HL-60 (cell line): ENCODE results near the gene MRPS2.

Experiments
- DNase-seq, 2 experiments: peaks; one replicate each; pipeline ENCODE4 v3.0.0-alpha.2; 2010 to 2020; ENCODE audit warnings: low read depth in 1 of 2, low spot score in 1 of 2
- H3K27ac ChIP-seq: fragments of 250-450 bp; sonication (Bioruptor Pico); replicated peaks from 2 replicates; pipeline ENCODE4 v1.5.1; 2020; ENCODE audit warnings: mild to moderate bottlenecking, moderate library complexity
- H3K27me3 ChIP-seq: fragments of 250-450 bp; sonication (Bioruptor Pico); 2 replicates; pipeline ENCODE4 v1.5.1; 2021; ENCODE audit warnings: mild to moderate bottlenecking, moderate library complexity; ENCODE audit not compliant: insufficient read depth, poor library complexity, severe bottlenecking
- H3K4me3 ChIP-seq: replicated peaks from 2 replicates; pipeline ENCODE4 v1.5.1; 2011; ENCODE audit warnings: mild to moderate bottlenecking, control low read depth, low read length; ENCODE audit not compliant: insufficient read depth
- GABPA ChIP-seq: IDR thresholded peaks from 2 replicates; pipeline ENCODE4 v1.6.1; 2012; ENCODE audit warnings: low read depth
- POLR2AphosphoS5 ChIP-seq: IDR thresholded peaks from 2 replicates; pipeline ENCODE4 v1.6.1; 2012; ENCODE audit warnings: low read depth
- SPI1 ChIP-seq: IDR thresholded peaks from 2 replicates; pipeline ENCODE4 v1.6.1; 2012; ENCODE audit warnings: low read depth, mild to moderate bottlenecking, borderline replicate concordance
- TF ChIP-seq, protein P1 (sequence below): IDR thresholded peaks from one replicate; pipeline ENCODE4 v1.5.1; 2011; ENCODE audit warnings: low read length, control low read depth, inconsistent platforms; ENCODE audit not compliant: insufficient read depth
- TF ChIP-seq, protein P2 (sequence below): IDR thresholded peaks from 2 replicates; pipeline ENCODE4 v1.6.1; 2012; ENCODE audit warnings: low read depth; ENCODE audit not compliant: insufficient replicate concordance

MRPS2 gene

DNA sequence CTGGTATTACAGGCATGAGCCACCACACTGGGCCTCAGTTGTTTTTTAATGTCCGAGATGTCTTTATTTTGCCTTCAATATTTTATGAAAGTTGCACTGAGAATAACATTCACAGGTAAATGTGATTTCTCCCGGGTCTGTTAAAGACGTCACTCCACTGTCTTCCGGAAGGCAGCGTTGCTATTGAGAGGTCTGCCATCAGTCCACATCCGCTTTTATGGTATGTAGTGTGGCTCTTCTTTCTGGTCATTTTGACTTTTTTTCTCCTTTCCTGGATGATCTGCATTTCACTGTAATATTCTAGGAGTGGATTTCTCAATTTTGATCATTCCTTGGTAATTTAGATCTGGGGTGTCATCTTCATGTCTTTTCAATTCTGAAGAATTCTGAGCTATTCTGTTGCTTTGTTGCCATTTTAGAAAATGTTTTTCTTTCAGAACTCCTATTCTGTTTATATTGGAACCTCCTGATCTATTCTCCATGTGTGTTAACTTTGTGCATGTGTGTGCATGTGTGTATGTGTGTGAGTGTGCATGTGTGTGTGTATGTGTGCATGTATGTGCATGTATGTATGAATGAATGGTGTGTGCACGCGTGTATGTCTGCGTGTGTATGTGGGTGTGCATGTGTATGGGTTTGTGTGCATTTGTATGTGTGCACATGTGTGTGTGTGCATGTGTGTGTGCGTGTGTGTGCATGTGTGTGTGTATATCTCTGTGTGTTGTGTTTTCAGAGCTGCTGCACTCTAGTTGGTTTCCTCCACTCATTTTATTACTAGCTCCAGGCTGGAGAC is 18.9 kb downstream of the MRPS2 start:
- H3K27ac ChIP-seq: no peak overlapping the region
- TF ChIP-seq, protein P1, sequence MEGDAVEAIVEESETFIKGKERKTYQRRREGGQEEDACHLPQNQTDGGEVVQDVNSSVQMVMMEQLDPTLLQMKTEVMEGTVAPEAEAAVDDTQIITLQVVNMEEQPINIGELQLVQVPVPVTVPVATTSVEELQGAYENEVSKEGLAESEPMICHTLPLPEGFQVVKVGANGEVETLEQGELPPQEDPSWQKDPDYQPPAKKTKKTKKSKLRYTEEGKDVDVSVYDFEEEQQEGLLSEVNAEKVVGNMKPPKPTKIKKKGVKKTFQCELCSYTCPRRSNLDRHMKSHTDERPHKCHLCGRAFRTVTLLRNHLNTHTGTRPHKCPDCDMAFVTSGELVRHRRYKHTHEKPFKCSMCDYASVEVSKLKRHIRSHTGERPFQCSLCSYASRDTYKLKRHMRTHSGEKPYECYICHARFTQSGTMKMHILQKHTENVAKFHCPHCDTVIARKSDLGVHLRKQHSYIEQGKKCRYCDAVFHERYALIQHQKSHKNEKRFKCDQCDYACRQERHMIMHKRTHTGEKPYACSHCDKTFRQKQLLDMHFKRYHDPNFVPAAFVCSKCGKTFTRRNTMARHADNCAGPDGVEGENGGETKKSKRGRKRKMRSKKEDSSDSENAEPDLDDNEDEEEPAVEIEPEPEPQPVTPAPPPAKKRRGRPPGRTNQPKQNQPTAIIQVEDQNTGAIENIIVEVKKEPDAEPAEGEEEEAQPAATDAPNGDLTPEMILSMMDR: no peak
- no peak for TF ChIP-seq POLR2AphosphoS5
- TF ChIP-seq GABPA: no peak
- TF ChIP-seq, protein P2, sequence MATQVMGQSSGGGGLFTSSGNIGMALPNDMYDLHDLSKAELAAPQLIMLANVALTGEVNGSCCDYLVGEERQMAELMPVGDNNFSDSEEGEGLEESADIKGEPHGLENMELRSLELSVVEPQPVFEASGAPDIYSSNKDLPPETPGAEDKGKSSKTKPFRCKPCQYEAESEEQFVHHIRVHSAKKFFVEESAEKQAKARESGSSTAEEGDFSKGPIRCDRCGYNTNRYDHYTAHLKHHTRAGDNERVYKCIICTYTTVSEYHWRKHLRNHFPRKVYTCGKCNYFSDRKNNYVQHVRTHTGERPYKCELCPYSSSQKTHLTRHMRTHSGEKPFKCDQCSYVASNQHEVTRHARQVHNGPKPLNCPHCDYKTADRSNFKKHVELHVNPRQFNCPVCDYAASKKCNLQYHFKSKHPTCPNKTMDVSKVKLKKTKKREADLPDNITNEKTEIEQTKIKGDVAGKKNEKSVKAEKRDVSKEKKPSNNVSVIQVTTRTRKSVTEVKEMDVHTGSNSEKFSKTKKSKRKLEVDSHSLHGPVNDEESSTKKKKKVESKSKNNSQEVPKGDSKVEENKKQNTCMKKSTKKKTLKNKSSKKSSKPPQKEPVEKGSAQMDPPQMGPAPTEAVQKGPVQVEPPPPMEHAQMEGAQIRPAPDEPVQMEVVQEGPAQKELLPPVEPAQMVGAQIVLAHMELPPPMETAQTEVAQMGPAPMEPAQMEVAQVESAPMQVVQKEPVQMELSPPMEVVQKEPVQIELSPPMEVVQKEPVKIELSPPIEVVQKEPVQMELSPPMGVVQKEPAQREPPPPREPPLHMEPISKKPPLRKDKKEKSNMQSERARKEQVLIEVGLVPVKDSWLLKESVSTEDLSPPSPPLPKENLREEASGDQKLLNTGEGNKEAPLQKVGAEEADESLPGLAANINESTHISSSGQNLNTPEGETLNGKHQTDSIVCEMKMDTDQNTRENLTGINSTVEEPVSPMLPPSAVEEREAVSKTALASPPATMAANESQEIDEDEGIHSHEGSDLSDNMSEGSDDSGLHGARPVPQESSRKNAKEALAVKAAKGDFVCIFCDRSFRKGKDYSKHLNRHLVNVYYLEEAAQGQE: no peak
- TF ChIP-seq SPI1: no peak
- DNase-seq: no peak
- H3K27me3 ChIP-seq: peaks cover 2% of the 10 kb centered on the region
- no peak overlapping the region for H3K4me3 ChIP-seq

DNA sequence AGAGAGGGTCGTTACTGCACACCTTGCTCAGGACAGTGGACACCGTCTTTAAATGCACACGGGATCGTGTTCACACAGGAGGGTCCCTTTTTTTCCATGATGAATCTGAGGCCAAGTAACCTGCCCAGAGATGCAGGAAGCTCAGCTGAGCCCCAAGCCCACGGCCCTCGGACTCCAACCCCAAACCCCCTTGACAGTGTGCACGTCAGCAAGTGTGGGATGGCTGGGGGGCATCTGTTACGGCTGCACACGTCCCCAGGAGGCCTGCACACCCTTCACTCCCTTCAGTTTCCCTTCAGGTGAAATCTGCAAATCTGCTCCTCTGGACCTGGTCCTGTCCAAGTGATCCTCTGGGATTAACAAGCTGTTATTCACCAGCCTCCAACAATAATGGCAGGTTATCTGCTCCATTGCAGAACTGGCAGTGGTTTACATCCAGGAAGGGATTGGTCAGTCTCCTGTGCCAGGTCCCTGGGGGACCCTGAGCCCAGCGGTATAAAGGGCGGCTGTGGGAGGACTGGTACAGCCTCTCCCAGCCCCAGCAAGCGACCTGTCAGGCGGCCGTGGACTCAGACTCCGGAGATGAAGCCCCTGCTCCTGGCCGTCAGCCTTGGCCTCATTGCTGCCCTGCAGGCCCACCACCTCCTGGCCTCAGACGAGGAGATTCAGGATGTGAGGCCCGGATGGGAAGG is 20.6 kb downstream of the MRPS2 start, which contains the start of gene LCN1:
Gene LCN1, plus strand, starts transcription at position 525 of the 692 bp plus-strand sequence. Its CDS starts 58 bp downstream, at position 583.
- no peak within 1 kb of the TSS for H3K4me3 ChIP-seq
- TF ChIP-seq GABPA: no peak
- TF ChIP-seq, protein P2: no peak
- no peak for TF ChIP-seq POLR2AphosphoS5
- TF ChIP-seq SPI1: no peak
- TF ChIP-seq, protein P1: no peak
- H3K27me3 ChIP-seq: peaks cover 2% of the 10 kb centered on the region
- no peak for DNase-seq
- H3K27ac ChIP-seq: no peak within 1 kb of the TSS

DNA sequence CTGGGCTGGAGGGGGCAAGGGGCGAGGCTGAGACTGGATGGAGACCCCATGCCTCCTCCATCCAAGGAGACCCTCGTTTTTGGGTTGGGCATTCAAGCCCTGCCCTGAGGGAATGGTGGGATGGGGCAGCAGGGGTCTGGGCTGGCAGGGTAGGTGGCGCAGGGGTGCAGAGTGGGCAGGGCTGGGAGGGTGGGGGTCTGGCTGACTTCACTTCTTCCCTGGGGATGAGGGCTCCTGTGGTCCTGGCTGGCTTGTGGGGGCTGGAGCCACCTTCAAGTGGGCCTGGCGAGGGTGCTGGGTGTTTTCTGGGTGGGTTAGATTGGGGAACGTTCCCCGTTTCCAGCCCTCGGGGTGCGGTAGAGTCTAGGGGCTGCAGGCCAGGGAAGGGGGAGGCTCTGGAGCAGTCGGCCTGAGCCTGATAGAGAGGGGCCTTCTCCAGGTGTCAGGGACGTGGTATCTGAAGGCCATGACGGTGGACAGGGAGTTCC is 21.2 kb downstream of the MRPS2 start:
- no peak for DNase-seq
- no peak overlapping the region for H3K4me3 ChIP-seq
- no peak overlapping the region for H3K27ac ChIP-seq
- peaks cover 2% of the 10 kb centered on the region for H3K27me3 ChIP-seq
- TF ChIP-seq GABPA (no peak), POLR2AphosphoS5 (no peak), SPI1 (no peak)
- TF ChIP-seq, protein P1: no peak
- TF ChIP-seq, protein P2: no peak
